IPS-NIHi7 (cell line): Measurements from ENCODE around the gene PPP1R9B.

ENCODE experiments used
- DNase-seq: peaks from one replicate; pipeline ENCODE4 v3.0.0; 2012; ENCODE audit warnings: mixed read lengths; ENCODE audit errors: extremely low spot score

Gene PPP1R9B

GRCh38 chr17:50155115-50155819 is 4.8 kb upstream of the PPP1R9B start:
- no peak for DNase-seq

GRCh38 chr17:50154604-50155003 is 4.1 kb upstream of the PPP1R9B start:
- no peak for DNase-seq

- no peak for DNase-seq
These were observed 3.4 kb upstream of the PPP1R9B start for GRCh38 chr17:50153650-50154575.

- no peak for DNase-seq
These were observed 2.3 kb upstream of the PPP1R9B start for GRCh38 chr17:50152736-50153135.

GRCh38 chr17:50151937-50152547 is 1.6 kb upstream of the PPP1R9B start:
- DNase-seq, result peak; percentile 88

- DNase-seq, result peak; percentile 93
These were observed 812 bp upstream of the PPP1R9B start for GRCh38 chr17:50151041-50151936.

- DNase-seq, result no peak
These were observed 792 bp downstream of the PPP1R9B start for GRCh38 chr17:50149417-50150353.

- no peak for DNase-seq
These were observed 1.4 kb downstream of the PPP1R9B start for GRCh38 chr17:50149091-50149416.

- DNase-seq, result peak; percentile 72
These were observed 2.0 kb downstream of the PPP1R9B start for GRCh38 chr17:50148226-50149090.

- no peak for DNase-seq
These were observed 2.6 kb downstream of the PPP1R9B start for GRCh38 chr17:50147841-50148225.

- no peak for DNase-seq
These were observed 3.4 kb downstream of the PPP1R9B start for GRCh38 chr17:50146927-50147665.

- DNase-seq, result no peak
These were observed 4.1 kb downstream of the PPP1R9B start for GRCh38 chr17:50146230-50146926.

- no peak for DNase-seq
These were observed 4.8 kb downstream of the PPP1R9B start for GRCh38 chr17:50145532-50146229.

GRCh38 chr17:50144845-50145531 is 5.5 kb downstream of the PPP1R9B start:
- DNase-seq, result no peak

- no peak for DNase-seq
These were observed 6.1 kb downstream of the PPP1R9B start for GRCh38 chr17:50144355-50144754.

- DNase-seq, result no peak
These were observed 6.9 kb downstream of the PPP1R9B start for GRCh38 chr17:50143461-50144176.
